Measurements from ENCODE around the gene DIPK1B.

GRCh38 chr9:136718345-136719194 lies 6.2 kb downstream of the DIPK1B start:
- TF ChIP-seq, protein P1, sequence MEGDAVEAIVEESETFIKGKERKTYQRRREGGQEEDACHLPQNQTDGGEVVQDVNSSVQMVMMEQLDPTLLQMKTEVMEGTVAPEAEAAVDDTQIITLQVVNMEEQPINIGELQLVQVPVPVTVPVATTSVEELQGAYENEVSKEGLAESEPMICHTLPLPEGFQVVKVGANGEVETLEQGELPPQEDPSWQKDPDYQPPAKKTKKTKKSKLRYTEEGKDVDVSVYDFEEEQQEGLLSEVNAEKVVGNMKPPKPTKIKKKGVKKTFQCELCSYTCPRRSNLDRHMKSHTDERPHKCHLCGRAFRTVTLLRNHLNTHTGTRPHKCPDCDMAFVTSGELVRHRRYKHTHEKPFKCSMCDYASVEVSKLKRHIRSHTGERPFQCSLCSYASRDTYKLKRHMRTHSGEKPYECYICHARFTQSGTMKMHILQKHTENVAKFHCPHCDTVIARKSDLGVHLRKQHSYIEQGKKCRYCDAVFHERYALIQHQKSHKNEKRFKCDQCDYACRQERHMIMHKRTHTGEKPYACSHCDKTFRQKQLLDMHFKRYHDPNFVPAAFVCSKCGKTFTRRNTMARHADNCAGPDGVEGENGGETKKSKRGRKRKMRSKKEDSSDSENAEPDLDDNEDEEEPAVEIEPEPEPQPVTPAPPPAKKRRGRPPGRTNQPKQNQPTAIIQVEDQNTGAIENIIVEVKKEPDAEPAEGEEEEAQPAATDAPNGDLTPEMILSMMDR (IDR thresholded peaks at IDR 0.05; ENCODE audit: insufficient read depth, low read depth, low read length) = no peak
- no peak for TF ChIP-seq EZH2 (IDR thresholded peaks at IDR 0.05; ENCODE audit: insufficient read depth, low read length)

All from astrocyte (in vitro differentiated cells and primary cell).